Measurements from ENCODE around the gene SOX6.

GRCh38 chr11:16086229-16086819, 270.0 kb downstream of the SOX6 start:
- TF ChIP-seq CTCF (IDR thresholded peaks at IDR 0.05) (no peak), EZH2 (IDR thresholded peaks at IDR 0.05) (no peak), EZH2phosphoT487 (IDR thresholded peaks at IDR 0.05) (peak; percentile 43)
